Left hindlimb (tissue), 1 donor: ENCODE measurements around the gene TAF5.
A peak's percentile ranks its signal among the peaks of the same experiment; 100 is the strongest.
"Not testable (repeated sequence)": the region's sequence is repeated elsewhere in the genome, so short reads cannot be mapped to it uniquely, and the experiment has no call there.

Experiments
- DNase-seq: peaks from one replicate; pipeline ENCODE4 v3.0.0-alpha.2; 2018

Gene TAF5

DNA sequence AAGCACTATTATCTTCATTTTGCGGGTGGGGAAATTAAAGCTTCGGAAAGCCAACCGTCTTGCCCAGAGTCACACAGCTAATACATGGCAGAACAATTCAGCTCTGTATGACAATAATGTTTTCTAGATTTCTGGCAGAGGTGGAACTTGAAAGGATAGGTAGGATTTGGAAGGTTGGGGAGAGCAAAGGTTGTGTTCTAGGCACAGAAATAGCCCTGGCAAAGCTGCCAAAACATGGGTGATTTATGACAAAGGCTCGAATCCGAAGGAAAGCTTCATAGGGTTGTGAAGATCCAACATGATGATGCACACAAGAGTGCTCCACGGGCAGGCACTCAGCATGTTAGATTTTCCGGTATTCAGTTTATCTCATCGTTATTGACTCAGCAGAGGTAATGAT is 47.8 kb downstream of the TAF5 start:
- DNase-seq: no peak

DNA sequence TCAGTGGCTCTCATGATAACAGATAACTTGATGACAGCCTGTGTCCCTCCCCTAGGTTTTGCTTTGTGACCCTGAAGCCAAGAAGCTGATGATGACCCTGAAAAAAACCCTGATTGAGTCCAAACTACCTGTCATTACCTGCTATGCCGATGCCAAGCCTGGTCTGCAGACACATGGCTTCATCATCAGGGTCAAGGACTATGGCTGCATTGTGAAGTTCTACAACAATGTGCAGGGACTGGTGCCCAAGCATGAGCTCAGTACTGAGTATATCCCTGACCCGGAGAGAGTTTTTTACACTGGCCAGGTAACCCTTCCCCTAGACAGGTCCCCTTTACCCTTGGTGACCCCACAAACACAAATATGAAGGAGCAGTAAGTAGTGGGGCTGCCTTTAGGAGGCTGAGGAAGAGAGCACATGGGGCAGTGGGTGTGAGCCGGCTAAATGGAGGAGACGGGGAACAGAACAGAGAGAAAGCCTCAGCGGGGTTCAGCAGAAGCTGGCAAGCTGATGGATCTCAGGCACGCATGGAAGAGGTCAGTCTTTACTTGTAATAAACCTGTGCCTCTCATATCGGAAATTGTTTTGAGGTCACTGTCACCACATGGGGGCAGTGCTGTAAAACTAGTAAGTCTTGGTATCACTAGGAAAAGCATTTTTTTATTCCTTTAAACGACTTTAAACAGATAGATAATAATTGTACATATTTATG is 48.8 kb downstream of the TAF5 start:
- DNase-seq: peak; percentile 47

DNA sequence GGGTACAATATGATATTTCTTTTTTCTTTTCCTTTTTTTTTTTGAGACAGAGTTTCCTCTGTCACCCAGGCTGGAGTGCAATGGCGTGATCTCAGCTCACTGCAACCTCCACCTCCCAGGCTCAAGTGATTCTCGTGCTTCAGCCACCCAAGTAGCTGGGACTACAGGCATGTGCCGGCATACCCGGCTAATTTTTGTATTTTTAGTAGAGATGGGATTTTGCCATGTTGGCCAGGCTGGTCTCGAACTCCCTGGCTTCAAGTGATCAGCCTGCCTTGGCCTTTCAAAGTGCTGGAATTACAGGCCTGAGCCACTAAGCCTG is 49.3 kb downstream of the TAF5 start:
- DNase-seq: not testable (repeated sequence)

DNA sequence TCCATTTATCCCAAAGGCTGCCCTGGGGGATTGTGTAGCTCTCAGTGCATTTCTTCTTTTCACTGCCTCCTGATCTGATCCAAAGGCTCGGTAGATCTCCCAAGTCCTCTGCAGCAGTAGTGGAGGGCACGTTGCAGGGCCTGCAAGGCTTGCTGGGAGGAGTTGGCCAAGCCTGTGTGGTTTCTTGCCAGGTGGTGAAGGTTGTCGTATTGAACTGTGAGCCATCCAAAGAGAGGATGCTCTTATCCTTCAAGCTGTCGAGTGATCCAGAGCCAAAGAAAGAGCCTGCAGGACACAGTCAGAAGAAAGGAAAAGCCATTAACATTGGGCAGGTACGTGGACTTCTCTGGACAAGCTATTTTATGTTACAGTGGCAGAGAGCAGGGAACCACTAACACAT is 49.8 kb downstream of the TAF5 start:
- DNase-seq: no peak

DNA sequence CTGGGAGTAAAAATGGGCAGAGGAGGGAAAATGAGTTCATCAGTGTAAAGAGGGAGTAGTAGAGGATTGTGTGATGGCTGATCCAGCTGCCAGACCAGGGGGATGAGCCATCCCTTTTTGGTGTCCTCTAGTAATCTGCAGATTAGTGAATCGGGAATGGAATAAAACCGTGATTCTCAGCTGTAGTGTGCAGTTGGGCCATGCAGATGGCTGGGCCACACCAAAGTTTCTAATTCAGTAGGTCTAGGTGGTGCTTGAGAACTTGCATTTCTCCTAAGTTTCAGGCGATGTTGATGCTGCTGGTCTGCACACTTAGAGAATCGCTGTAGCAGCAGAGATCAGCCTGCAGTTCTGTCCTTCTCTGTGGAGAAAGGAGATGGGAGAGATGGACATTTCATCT is 51.3 kb downstream of the TAF5 start:
- no peak for DNase-seq

DNA sequence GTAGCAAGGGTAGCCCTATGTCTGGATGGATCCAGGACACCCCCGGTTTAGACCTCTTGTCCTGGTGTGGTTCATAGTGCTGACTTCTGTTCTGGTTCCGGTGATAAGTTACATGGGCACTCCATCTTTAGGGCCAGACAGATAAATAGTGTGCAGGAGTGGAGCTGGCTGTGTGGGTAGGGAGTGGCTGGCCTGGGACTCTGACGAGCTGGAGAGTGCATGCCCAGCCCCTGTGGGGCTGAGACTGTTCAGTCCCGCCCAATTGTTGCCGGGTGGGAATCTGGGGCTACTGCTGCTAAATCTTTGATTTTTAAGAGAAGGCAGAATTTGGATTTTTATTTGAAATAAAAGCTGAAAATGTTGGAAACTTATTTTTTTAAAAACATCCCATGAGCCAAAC is 56.0 kb downstream of the TAF5 start:
- DNase-seq: no peak

DNA sequence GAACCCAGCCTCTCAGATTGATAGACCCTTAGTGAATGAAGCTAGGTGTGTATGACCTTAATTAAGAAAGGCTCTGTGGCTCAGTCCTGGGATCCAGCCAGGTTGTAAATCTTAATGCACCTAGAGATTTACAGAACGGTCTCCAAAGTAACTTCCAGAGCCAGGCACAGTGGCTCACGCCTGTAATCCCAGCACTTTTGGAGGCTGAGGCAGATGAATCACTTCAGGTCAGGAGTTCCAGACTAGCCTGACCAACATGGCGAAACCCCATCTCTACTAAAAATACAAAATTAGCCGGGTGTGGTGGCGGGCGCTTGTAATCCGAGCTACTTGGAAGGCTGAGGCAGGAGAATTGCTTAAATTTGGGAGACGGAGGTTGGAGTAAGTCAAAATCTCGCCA is 60.1 kb downstream of the TAF5 start:
- no peak for DNase-seq

DNA sequence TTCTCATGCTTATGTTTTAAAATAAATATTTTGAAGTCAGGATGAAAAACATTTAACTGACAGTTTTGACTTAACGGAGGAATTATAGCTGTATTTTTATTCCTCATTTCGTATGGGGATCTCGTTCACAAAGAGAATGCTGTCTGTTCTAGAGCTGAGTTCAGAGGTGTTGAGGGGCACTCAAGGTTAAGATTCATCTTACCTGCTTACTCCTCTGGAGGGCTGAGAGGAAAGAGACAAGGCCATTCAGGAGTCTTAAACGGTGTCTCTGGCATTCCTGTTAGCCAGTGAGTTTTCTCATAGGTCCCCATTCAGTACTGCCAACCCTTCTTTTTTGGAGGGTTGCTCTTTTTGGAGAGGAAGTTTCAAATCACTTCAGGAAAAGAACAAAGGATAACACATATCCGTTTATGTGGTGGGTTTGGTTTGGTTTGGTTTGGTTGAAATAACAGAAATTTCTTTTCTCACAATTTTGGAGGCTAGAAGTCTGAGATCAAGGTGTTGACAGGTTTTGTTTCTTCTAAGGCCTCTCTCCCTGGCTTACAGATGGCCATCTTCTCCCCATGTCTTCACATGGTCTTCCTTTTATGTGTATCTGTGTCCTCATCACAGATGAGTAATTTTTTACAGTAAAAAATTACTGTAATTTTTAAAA is 61.3 kb downstream of the TAF5 start:
- no peak for DNase-seq

DNA sequence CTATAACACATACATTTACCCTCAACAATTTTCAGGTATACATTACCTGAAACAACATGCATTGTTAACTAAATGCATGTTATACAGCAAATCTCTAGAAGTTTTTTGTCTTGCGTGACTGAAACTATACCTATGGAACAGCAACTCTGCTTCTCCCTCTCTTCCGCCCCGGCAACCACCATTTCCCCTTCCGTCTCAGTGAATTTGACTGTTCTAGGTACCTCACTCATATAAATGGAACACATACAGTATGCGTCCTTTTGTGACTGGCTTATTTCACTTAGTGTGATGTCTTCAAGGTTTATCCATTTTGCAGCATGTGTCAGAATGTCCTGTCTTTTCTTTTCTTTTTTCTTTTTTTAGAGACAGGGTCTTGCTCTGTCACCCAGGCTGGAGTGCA is 61.9 kb downstream of the TAF5 start:
- no peak for DNase-seq

DNA sequence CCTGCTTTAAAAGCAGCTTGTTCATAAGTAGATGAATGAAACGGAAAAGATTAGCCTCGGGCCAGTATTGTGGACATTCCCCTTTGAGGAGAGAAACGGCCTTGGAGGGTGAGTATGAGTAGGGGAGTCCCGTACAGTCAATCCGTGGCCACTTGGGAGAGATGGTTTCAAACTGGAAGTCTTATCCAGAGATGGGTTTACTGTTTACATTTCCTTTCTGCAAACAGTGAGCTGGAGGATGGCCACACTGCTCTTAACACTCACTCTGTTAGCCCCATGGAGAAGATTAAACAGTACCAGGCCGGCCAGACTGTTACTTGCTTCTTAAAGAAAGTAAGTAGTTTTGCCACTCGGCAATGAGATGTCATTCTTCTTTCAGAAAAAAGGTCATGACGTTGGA is 64.1 kb downstream of the TAF5 start:
- no peak for DNase-seq

DNA sequence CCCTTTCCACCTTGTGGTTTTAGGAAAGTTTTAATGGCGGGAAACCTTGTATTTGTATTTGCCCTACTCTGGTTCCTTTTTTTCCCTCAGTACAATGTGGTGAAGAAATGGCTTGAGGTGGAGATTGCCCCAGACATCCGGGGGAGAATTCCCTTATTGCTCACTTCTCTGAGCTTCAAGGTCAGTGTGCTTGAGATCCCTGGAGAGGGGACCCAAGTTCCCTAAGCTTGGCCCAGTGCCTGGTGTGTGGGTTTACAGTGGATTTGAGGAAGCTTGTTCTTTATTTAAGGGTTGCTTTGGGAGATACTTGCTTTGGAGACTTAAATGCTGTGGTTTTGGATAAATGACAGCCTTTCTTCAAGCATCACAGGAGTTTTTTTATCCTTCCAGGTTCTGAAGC is 66.1 kb downstream of the TAF5 start:
- DNase-seq: no peak
